Measurements from ENCODE around the gene SEMA4A. TPM values are rescaled to one million over a fixed set of nuclear protein-coding genes. Genes with fewer than 3 reads are reported as not detected.

The SEMA4A gene
- total and polyA plus RNA-seq, 9 of the 15 experiments (the other 6 are each of a cell fraction or from before 2014, with no cell fraction given), result 0.04 to 1.7 (median 0.45) TPM

DNA sequence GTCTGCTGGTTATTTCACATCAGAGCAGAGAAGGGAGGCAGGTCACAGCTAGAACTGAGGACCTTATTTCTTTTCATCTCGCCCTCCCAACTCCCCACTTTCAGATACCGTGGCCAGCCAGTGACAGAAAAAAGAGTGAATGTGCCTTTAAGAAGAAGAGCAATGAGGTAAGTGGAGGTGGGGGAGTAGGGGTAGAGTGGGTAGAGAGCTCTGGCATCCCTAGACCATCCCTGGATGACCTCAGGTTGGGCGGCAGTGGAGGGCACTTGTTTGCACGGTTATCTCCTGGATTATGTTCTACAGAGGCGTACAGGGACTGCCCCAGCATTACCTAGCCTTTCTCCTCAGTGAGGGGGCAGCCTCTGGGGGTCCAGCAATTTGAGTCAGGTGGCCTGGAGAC lies 4.6 kb downstream of the SEMA4A start:
- DNase-seq (ENCODE audit: extremely low read depth in 1 of 4, low spot score in 3 of 4) (no peak), FAIRE-seq (no peak), ATAC-seq (no peak)
- TF ChIP-seq ZNF785 (CRISPR knock-in tag; IDR thresholded peaks at IDR 0.05) (no peak), ZNF121 (CRISPR knock-in tag; conservative IDR thresholded peaks at IDR 0.05) (no peak)
- TF ChIP-seq, protein P1, sequence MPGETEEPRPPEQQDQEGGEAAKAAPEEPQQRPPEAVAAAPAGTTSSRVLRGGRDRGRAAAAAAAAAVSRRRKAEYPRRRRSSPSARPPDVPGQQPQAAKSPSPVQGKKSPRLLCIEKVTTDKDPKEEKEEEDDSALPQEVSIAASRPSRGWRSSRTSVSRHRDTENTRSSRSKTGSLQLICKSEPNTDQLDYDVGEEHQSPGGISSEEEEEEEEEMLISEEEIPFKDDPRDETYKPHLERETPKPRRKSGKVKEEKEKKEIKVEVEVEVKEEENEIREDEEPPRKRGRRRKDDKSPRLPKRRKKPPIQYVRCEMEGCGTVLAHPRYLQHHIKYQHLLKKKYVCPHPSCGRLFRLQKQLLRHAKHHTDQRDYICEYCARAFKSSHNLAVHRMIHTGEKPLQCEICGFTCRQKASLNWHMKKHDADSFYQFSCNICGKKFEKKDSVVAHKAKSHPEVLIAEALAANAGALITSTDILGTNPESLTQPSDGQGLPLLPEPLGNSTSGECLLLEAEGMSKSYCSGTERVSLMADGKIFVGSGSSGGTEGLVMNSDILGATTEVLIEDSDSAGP (CRISPR knock-in tag; IDR thresholded peaks at IDR 0.05), result 0 out of 2 replicates have a peak, but pooled peaks have one; percentile 50
- intact Hi-C loops (cut with micrococcal nuclease), result no loop called here
- ChIA-PET CTCF (ENCODE audit: low intra/inter-chr PET ratio) (no interaction called here), POLR2A (interaction anchor here (0.6 kb wide), 1 partner anchor 941 kb away, joined by 3 read pairs; no protein-coding TSS in a partner anchor)
- H3K36me3 ChIP-seq (ENCODE audit: control insufficient read depth, insufficient read depth, low read length), result no peaks in the 10 kb centered on the region
- in situ Hi-C loops (cut with MboI), result no loop called here
- no peaks in the 10 kb centered on the region for H3K27me3 ChIP-seq (ENCODE audit: control insufficient read depth in 2 of 2, insufficient read depth in 2 of 2, low read length in 2 of 2)
- H3K9ac ChIP-seq (ENCODE audit: insufficient read depth in 1 of 2, low read depth in 2 of 2, low read length in 2 of 2), result no peak overlapping the region
- H3K79me2 ChIP-seq (ENCODE audit: control insufficient read depth, insufficient read depth, low read length), result no peaks in the 10 kb centered on the region
- no peaks in the 10 kb centered on the region for H3K9me3 ChIP-seq (replicated peaks; ENCODE audit: control insufficient read depth, insufficient read depth, low read depth, low read length)
- no peaks in the 10 kb centered on the region for H4K20me1 ChIP-seq (replicated peaks; ENCODE audit: control insufficient read depth, insufficient read depth, low read length)
- no peak overlapping the region for H3K4me3 ChIP-seq
- BruUV-seq (replicated peaks), result no TSS peak
- peaks cover 23% of the 10 kb centered on the region in 2 experiments for H3K4me1 ChIP-seq (replicated peaks in 1 of 2; ENCODE audit: control insufficient read depth in 2 of 2, insufficient read depth in 2 of 2, low read length in 2 of 2)
- H2AFZ ChIP-seq (ENCODE audit: low read depth, low read length), result no peak overlapping the region
- H3K4me2 ChIP-seq (ENCODE audit: insufficient read depth, low read length), result no peak overlapping the region
- no peaks in the 10 kb centered on the region for H3K9me1 ChIP-seq (ENCODE audit: control insufficient read depth, insufficient read depth, low read length)
- no peak overlapping the region for H3K27ac ChIP-seq (ENCODE audit: extremely low read depth, low read depth, low read length)
- WGBS (ENCODE audit: insufficient coverage, low coverage, missing lambda C conversion rate), result 21% methylated on average over 5 of the region's 5 CpGs
